ENCODE measurements around the gene ANKRD53.
A peak's percentile ranks its signal among the peaks of the same experiment; 100 is the strongest.

The ANKRD53 gene

DNA sequence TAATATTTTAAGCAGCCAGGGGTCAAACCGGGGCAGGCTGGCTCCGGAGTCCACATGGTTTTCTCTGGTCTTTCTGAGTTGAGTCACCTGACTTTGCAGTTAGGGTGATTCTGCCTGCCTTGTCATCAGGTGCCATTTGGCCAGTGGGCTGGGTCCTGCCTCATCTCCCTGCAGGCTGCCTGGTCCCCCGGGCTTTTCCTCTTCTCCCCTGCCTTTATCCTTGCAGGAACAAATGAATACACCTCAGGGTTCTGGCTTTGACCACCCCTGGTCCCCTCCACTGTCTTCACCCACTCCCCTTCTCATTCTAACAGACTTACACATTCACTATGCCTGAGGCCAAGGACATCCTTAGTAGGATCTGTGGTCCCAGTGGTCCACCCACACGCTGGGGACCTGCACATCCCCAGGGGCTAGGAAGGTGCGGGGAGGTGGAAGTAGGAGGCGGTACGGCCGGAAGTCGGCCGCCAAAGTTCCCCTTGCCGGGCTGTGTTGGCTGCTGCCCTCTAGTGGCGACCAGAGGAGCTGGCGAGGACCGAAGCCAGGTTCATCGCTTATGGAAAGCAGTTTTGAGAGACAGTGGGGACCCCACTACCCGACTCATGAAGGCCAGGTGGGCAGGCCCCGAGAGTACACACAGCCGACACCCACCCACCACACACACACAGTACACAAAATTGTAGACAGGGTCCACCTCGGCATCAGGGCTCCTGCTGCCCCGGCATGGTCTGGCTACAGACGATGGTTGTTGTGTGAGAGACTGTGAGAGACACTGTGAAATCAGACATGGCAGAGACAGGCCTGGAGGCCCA lies 22.6 kb downstream of the ANKRD53 start:
- TF ChIP-seq, protein P1, sequence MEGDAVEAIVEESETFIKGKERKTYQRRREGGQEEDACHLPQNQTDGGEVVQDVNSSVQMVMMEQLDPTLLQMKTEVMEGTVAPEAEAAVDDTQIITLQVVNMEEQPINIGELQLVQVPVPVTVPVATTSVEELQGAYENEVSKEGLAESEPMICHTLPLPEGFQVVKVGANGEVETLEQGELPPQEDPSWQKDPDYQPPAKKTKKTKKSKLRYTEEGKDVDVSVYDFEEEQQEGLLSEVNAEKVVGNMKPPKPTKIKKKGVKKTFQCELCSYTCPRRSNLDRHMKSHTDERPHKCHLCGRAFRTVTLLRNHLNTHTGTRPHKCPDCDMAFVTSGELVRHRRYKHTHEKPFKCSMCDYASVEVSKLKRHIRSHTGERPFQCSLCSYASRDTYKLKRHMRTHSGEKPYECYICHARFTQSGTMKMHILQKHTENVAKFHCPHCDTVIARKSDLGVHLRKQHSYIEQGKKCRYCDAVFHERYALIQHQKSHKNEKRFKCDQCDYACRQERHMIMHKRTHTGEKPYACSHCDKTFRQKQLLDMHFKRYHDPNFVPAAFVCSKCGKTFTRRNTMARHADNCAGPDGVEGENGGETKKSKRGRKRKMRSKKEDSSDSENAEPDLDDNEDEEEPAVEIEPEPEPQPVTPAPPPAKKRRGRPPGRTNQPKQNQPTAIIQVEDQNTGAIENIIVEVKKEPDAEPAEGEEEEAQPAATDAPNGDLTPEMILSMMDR (IDR thresholded peaks at IDR 0.05; ENCODE audit: insufficient read depth, missing control alignments), result peak; percentile 74
- FAIRE-seq (no peak), DNase-seq (ENCODE audit: insufficient read length, low spot score) (no peak)

DNA sequence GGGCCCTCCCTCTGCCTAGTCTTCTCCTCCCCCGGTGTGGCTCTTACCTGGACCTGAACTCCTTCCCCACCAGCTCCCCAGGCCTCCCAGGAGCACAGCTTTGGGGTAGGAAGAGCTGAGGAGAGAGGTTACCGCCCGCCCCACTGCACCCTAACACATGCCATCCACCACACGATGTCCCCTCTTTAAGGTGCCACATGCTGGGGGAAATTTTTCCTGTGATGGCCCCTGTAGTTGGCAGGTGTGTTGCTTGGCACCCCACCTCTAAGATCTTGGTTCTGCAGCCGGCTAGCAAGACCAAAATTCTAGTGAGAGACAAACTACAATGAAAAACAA lies 23.1 kb downstream of the ANKRD53 start:
- TF ChIP-seq, protein P1 (IDR thresholded peaks at IDR 0.05; ENCODE audit: insufficient read depth, missing control alignments), result no peak
- no peak for FAIRE-seq

DNA sequence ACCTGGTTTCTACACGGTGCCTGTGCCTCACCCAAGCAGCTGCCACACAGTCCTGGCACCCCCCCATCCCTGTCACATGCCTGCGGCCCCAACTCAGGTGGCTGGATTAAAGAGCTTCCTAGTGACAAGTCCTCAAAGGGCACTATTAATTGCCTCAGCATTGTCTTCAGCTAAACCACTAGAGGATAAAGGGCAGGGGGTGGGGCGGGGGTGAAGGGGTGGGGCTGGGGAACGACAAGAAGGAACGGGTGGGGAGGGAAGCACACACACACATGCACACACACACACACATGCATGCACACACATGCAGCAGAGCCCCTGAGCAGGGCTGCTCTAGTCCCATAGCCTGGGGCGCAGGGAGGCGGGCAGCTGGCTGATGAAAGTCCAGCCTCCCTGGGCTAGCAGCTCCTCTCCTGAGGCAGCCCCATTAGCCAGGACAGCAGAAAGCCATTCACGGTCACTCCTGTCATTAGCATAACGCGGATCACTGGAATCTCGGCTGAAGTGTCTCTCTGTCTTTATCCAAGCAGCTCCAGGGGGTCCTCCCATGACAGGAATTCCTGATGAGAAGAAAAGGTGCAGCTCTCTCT lies 23.6 kb downstream of the ANKRD53 start:
- TF ChIP-seq, protein P1 (IDR thresholded peaks at IDR 0.05; ENCODE audit: insufficient read depth, missing control alignments), result no peak
- FAIRE-seq, result no peak
- DNase-seq (ENCODE audit: insufficient read length, low spot score), result no peak

More for the DNA sequence above, 23.1 kb downstream of the ANKRD53 start:
- no peak for DNase-seq (ENCODE audit: insufficient read length, low spot score)

DNA sequence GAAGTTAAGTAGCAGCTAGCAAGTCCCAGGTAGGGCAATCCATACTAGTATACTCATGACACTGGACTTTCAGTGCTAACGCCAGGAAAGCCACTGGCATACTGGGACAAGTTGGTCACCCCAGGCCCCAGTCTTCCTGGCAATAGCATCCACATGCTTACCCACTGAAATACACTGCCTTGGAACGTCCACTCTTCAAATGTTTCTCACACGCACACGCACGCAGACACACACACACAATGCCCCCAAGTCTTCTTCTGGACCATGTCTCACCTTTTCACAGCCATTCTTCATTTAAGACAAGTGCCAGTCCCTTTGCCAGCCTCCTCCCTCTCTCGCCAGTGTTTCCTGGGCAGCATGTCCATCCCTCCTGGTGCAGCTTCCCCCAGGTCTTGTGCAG lies 25.0 kb downstream of the ANKRD53 start:
- DNase-seq (ENCODE audit: insufficient read length, low spot score), result no peak
- no peak for FAIRE-seq
- TF ChIP-seq, protein P1 (IDR thresholded peaks at IDR 0.05; ENCODE audit: insufficient read depth, missing control alignments), result no peak

DNA sequence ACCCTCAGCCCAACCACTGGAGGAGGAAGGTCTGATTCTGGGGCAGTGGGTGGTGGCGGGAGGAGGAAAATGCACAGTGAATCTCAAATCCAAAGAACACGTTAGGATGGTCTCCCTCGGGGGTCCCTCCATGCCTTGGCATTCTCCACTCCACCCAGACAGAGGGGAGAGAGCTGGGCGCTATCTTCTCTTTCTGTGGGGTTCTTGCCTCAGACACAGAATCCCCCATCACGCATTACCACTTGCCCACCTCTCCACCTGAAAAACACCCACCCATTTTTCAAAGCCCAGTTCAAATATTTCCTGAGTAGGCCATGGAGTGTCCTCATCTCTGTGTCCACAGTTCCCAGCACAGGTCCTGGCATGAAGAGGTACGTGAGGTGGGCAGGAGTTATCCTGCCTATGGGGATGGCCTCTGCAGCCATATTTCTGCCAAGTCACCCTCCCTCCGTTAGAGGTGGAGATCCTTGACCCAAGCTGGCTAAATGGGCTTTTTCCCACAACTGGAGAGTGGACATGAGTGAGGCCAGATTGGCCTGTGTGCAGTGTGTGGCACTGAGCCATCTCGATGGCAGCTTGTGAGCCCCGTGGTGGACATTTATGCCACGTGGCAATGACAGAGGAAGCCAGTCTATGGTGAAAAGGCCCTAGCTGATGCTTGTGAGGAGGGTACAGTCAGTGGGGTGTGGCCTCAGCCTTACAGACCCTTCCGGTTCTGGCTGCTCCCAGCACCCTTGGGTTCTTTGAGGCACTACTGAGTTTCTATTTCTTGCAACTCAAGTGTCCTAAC lies 25.7 kb downstream of the ANKRD53 start:
- TF ChIP-seq, protein P1 (IDR thresholded peaks at IDR 0.05; ENCODE audit: insufficient read depth, missing control alignments), result no peak
- no peak for FAIRE-seq

DNA sequence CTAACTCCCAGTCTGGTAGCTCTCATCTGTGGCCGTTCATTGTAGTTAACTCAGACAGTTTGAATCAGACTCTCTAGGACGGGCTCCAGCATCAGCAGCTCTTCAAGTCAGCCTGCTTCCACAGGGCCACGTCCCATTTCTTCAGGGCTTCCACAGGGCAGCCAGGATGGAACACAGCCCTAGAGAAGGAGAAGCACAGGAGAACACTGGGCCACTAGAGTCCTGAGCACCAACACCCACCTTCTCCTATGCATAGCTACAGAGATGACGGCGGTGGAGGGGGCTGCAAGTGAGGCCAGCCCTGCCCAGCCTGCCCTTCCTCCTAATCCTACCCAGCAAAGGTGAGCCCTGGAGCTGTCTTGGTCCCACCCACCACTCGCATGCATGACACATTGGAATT lies 26.4 kb downstream of the ANKRD53 start:
- DNase-seq (ENCODE audit: insufficient read length, low spot score) (no peak), FAIRE-seq (no peak)
- TF ChIP-seq, protein P1 (IDR thresholded peaks at IDR 0.05; ENCODE audit: insufficient read depth, missing control alignments), result no peak

More for the DNA sequence above, 25.7 kb downstream of the ANKRD53 start:
- no peak for DNase-seq (ENCODE audit: insufficient read length, low spot score)
